ENCODE results near the gene GRIP1.

GRCh38 chr12:66359300-66359699 lies 319.6 kb downstream of the GRIP1 start:
- TF ChIP-seq CTCF (IDR thresholded peaks at IDR 0.05; ENCODE audit: low read depth, low read length, poor library complexity, severe bottlenecking), result no peak
- no peak for TF ChIP-seq EZH2phosphoT487 (IDR thresholded peaks at IDR 0.05; ENCODE audit: borderline replicate concordance, low read length)
